ENCODE results near the gene SLC23A1.

Gene SLC23A1

GRCh38 chr5:139344177-139344576, 38.9 kb downstream of the SLC23A1 start:
- no peak for DNase-seq (ENCODE audit: low spot score)
- CTCF ChIA-PET, result no interaction called here
- no peak for TF ChIP-seq CTCF (conservative IDR thresholded peaks at IDR 0.05; ENCODE audit: low read depth)
- POLR2A ChIA-PET (ENCODE audit: low non-redundant PET), result no interaction called here
- no peak overlapping the region for H3K27ac ChIP-seq

GRCh38 chr5:139343476-139343875, 39.6 kb downstream of the SLC23A1 start:
- ChIA-PET POLR2A (ENCODE audit: low non-redundant PET) (no interaction called here), CTCF (no interaction called here)
- no peak overlapping the region for H3K27ac ChIP-seq
- DNase-seq (ENCODE audit: low spot score), result no peak
- TF ChIP-seq CTCF (conservative IDR thresholded peaks at IDR 0.05; ENCODE audit: low read depth), result no peak

- TF ChIP-seq CTCF (conservative IDR thresholded peaks at IDR 0.05; ENCODE audit: low read depth), result no peak
- ChIA-PET POLR2A (ENCODE audit: low non-redundant PET) (interaction anchor here (0.6 to 1.2 kb wide), 3 partner anchors 9 to 553 kb away, joined by 3 to 5 read pairs (median 3); no protein-coding TSS in a partner anchor), CTCF (interaction anchor here (0.6 to 0.9 kb wide), 4 partner anchors 9 to 59 kb away, joined by 3 to 5 read pairs (median 3); no protein-coding TSS in a partner anchor)
- DNase-seq (ENCODE audit: low spot score), result no peak
- H3K27ac ChIP-seq, result peak overlapping the region; percentile 98
These were observed 40.7 kb downstream of the SLC23A1 start for GRCh38 chr5:139342423-139342723.

- CTCF ChIA-PET, result interaction anchor here (0.6 to 1.2 kb wide), 6 partner anchors 10 to 662 kb away, joined by 3 to 5 read pairs (median 3); no protein-coding TSS in a partner anchor
- peak; percentile 96 for TF ChIP-seq CTCF (conservative IDR thresholded peaks at IDR 0.05; ENCODE audit: low read depth)
- POLR2A ChIA-PET (ENCODE audit: low non-redundant PET), result interaction anchor here (0.6 to 1.2 kb wide), 4 partner anchors 8 to 552 kb away, joined by 3 to 5 read pairs (median 4); no protein-coding TSS in a partner anchor
- DNase-seq (ENCODE audit: low spot score), result peak; percentile 95
- H3K27ac ChIP-seq, result peak within 1 kb of the TSS; percentile 98
These were observed 41.2 kb downstream of the SLC23A1 start, which contains the start of gene PAIP2 for GRCh38 chr5:139341689-139342422. TSS of gene PAIP2 (plus strand) at chr5:139341854. CDS start at chr5:139363785, 21,931 bp downstream.

- H3K27ac ChIP-seq, result peak overlapping the region; percentile 98
- TF ChIP-seq CTCF (conservative IDR thresholded peaks at IDR 0.05; ENCODE audit: low read depth), result no peak
- POLR2A ChIA-PET (ENCODE audit: low non-redundant PET), result interaction anchor here (1.0 to 1.2 kb wide), 2 partner anchors 8 to 15 kb away, joined by 3 to 5 read pairs; no protein-coding TSS in a partner anchor
- CTCF ChIA-PET, result interaction anchor here (0.6 to 1.2 kb wide), 2 partner anchors 100 to 663 kb away, joined by 3 read pairs; no protein-coding TSS in a partner anchor
- DNase-seq (ENCODE audit: low spot score), result no peak
These were observed 41.9 kb downstream of the SLC23A1 start for GRCh38 chr5:139341187-139341688.

- DNase-seq (ENCODE audit: low spot score), result no peak
- no peak overlapping the region for H3K27ac ChIP-seq
- no peak for TF ChIP-seq CTCF (conservative IDR thresholded peaks at IDR 0.05; ENCODE audit: low read depth)
- ChIA-PET CTCF (interaction anchor here (0.6 to 0.7 kb wide), 2 partner anchors 17 to 742 kb away, joined by 3 read pairs; no protein-coding TSS in a partner anchor), POLR2A (ENCODE audit: low non-redundant PET) (no interaction called here)
These were observed 43.0 kb downstream of the SLC23A1 start for GRCh38 chr5:139340051-139340450.
